Pons (tissue), 1 donor: ENCODE results near the gene MMEL1.
"Not testable (repeated sequence)": the region's sequence is repeated elsewhere in the genome, so short reads cannot be mapped to it uniquely, and the experiment has no call there.

Experiments used
- DNase-seq: peaks from one replicate; pipeline ENCODE4 v3.0.0-alpha.2; 2016; ENCODE audit warnings: low spot score

The MMEL1 gene

DNA sequence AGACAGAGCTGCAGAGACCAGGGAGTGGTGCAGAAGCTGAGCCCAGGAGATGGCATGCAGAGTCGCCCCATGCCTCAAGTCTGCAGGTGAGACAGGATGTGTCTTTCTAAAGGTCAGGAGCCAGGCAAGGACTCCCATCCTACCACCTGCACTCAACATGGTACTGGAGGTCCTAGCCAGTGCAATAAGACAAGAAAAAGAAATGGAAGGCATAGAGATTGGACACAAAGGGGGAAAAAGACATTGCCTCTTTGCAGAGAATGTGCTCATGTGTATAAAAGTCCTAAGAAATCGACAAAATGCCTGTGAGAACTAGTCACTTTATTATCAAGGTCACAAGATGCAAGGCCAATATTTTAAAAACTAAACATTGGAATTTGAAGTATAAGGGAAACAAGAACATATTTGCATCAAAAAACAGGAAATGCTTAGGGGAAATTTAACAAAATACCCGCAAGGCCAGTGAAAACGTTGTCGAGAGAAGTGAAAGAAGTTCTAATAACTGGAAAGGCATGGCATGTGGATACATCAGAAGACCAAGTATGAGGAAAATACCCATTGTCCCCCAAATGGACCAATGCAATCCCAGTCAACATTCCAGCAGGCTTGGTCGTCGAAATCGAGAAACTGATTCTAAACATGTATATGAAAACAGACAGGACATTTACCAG, 59.4 kb downstream of the MMEL1 start:
- DNase-seq, result no peak

DNA sequence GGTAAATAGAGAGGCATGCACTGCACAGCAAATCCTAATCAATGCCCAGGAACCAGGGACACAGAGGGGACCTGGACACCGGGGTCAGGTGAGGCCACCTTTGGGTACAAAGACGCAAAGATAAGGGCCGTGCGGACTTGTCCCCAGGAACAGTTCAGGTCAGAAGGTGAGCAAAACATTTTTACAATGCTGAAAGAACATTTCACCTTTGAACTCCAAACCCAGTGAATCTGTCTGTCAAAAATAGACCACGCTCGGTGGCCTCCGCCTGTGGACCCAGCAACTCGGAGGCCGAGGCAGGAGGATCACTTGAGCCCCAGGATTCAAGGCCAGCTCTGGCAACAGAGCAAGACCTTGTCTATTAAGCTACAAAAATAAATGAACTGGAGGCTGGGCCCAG, 61.5 kb downstream of the MMEL1 start:
- no peak for DNase-seq

- DNase-seq, result no peak
Observed at GRCh38 chr1:2570332-2570731, 62.5 kb downstream of the MMEL1 start.

DNA sequence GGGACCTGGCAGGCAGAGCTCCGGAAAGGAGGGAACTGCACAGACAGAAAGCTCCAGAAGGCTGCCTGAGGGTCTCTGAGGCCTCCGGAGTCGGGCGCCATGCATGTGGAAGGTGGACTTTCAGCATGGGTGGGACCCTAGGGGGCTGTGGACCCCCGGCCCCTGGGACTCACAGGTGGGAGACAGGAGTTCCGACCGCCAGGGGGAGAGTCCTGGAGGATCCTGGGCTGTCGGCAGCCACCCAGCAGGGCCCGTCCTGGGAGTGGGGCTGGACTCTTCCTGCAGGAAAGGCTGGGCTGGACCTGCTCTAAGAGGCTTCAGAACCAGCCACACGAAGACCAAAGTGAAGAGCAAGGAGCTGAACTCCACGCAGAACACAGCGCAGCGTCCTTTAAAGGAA, 63.1 kb downstream of the MMEL1 start:
- not testable (repeated sequence) for DNase-seq

- DNase-seq, result no peak
Observed at GRCh38 chr1:2569060-2569459, 63.8 kb downstream of the MMEL1 start.

- not testable (repeated sequence) for DNase-seq
Observed at GRCh38 chr1:2568187-2568816, 64.5 kb downstream of the MMEL1 start.

- DNase-seq, result no peak
Observed at GRCh38 chr1:2567083-2567679, 65.6 kb downstream of the MMEL1 start.

- no peak for DNase-seq
Observed at GRCh38 chr1:2566101-2567045, 66.4 kb downstream of the MMEL1 start.

DNA sequence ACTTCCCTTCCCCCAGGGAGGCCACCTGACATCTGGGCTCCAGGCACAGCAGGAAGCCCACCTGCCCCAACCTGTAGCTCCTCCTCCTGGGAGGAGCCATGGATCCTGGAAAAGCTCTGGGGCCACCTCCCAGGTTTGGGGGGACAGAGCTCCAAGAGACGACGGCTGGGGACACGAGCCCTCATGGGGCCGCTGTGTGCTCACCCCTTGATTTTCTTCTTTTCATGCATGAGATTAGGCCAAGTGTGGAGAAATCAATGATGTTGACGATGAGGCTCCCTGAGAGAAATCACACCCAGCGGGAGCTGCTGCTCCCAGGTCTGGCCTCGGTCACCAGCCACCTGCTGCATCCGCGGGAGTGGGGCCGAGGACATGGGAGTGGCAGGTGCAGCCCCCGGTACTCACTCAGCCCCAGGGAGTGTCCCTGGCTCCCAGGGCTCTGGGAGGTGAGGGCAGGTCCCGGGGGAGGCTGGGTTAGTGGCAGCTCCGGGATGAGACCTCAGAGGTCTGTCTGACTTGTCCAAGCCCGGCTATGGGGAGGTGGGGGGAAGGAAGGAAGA, 67.9 kb downstream of the MMEL1 start:
- no peak for DNase-seq

GRCh38 chr1:2564006-2564814, 68.6 kb downstream of the MMEL1 start:
- DNase-seq, result no peak

GRCh38 chr1:2563205-2563604, 69.6 kb downstream of the MMEL1 start:
- no peak for DNase-seq

- no peak for DNase-seq
Observed at GRCh38 chr1:2561898-2562895, 70.6 kb downstream of the MMEL1 start.

DNA sequence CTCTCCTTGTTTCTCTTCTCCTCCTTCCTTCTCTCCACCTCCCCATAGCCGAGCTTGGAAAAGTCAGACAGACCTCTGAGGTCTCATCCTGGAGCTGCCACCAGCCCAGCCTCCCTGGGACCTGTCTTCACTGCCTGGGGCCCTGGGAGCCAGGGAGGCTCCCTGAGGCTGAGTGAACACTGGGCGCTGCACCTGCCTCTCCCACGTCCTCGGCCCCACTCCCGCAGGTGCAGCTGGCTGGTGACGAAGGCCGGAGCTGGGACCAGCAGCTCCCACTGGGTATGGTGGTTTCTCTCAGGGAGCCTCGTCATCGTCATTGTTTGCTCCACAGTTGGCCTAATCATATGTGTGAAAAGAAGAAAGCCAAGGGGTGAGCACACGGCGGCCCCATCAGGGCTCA, 71.4 kb downstream of the MMEL1 start:
- no peak for DNase-seq

DNA sequence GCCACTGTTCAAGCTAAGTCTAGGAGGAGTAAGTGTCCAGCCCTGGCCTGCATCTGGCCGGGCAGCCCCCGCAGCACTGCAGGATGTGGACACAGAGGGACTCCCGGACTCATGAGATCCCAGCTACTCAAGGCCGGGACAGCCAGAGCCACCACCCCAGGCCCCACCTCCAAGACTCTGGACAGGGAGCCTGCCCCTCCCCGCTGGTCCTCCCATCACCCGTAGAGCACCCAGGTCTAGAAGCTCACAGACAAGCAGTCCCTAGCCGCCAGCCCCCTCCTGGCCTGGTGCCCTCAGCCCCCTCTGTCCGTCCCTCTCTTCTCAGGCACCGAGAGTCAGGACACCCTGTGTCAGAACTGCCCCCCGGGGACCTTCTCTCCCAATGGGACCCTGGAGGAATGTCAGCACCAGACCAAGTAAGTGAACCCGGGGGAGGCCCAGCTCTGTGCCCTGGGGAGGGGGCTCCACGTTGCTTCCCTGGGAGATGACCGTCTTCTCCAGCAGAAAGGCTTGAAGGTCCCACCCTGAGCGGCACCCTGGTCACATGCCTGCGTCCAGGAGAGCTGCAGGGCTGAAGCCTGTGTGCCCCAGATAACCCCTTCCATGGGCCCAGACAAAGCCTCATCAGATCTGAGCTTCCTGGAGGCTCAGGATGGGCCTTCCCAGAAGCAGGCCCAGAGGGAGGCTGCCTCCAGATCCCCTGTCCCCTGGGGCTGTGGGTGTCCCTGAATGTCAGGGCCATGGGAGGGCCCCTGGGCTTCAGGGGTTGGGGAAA, 72.3 kb downstream of the MMEL1 start:
- DNase-seq, result no peak

GRCh38 chr1:2559509-2560298, 73.1 kb downstream of the MMEL1 start:
- DNase-seq, result no peak

DNA sequence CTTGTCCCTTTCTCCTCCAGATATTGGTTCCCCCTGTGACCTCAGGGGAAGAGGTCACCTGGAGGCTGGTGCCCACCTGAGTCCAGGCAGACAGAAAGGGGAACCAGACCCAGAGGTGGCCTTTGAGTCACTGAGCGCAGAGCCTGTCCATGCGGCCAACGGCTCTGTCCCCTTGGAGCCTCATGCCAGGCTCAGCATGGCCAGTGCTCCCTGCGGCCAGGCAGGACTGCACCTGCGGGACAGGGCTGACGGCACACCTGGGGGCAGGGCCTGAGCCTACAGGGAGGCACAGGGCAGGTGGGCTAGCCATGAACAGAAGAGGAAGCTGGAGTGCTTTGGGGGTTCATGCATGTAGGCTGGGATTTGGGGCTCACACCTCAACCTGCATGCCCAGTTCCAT, 74.0 kb downstream of the MMEL1 start:
- no peak for DNase-seq

DNA sequence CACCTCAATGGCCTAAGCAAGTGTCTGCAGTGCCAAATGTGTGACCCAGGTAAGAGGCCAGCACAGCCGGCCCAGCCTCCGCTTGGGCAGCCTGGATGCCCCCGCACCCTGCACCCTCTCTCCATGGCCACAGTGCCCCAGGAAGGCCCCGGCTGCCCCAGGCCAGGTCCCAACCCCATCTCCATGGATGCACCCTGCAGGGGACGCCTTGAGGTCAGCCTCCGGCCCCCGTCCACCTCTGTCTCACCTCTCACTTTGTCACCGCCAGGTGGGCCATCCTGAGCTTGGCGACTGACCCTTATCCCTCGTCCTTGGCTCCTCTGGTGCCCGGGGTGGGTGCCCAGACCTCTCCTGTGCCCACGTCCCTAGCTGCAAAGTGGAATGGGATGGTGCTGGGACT, 74.4 kb downstream of the MMEL1 start:
- no peak for DNase-seq
